ENCODE results near the gene SH3PXD2B. TPM values are rescaled to one million over a fixed set of nuclear protein-coding genes. Genes with fewer than 3 reads are reported as not detected.
"Not testable (repeated sequence)": the region's sequence is repeated elsewhere in the genome, so short reads cannot be mapped to it uniquely, and the experiment has no call there.

The SH3PXD2B gene
- polyA plus RNA-seq, 3 donors from 2014 or later, result not detected

- Mint-ChIP-seq H3K27me3 (ENCODE audit: low read depth in 3 of 3) (peaks cover 0 to 12% (median 3%) of the 10 kb centered on the region in 3 donors), H3K9me3 (peaks cover 0 to 12% (median 3%) of the 10 kb centered on the region in 6 donors), H3K27ac (no peak overlapping the region), H3K36me3 (no peaks in the 10 kb centered on the region), H3K4me3 (no peak overlapping the region), H3K4me1 (no peaks in the 10 kb centered on the region)
- no peak for DNase-seq
Measured at GRCh38 chr5:172305380-172305779, 148.9 kb downstream of the SH3PXD2B start.

GRCh38 chr5:172303572-172304335 is 150.6 kb downstream of the SH3PXD2B start:
- Mint-ChIP-seq H3K4me1 (no peaks in the 10 kb centered on the region), H3K27me3 (ENCODE audit: low read depth in 3 of 3) (peaks cover 0 to 12% (median 3%) of the 10 kb centered on the region in 3 donors), H3K4me3 (no peak overlapping the region), H3K9me3 (peaks cover 0 to 12% (median 3%) of the 10 kb centered on the region in 6 donors), H3K27ac (no peak overlapping the region), H3K36me3 (no peaks in the 10 kb centered on the region)
- DNase-seq, result no peak

DNA sequence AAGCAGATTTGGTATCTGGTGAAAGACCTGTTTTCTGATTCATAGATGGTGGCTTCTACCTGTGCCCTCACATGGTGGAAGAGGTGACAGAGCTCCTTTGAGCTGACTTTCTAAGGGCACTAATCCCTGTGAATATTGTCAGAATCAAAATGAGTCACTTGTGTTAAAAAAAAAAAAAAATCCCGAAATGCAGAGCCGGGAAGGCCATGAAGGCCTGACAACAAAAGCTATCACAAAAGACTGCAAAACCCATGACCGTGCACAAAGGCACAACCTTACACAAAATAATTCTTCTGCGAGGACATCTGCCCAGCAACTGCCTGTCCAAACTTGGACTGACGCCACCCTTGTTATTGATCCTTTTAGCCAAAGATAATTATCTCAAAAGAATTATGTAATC is 151.2 kb downstream of the SH3PXD2B start:
- H3K4me1 Mint-ChIP-seq, result no peaks in the 10 kb centered on the region
- peaks cover 0 to 12% (median 3%) of the 10 kb centered on the region in 3 donors for H3K27me3 Mint-ChIP-seq (ENCODE audit: low read depth in 3 of 3)
- DNase-seq, result no peak
- peaks cover 0 to 12% (median 3%) of the 10 kb centered on the region in 6 donors for H3K9me3 Mint-ChIP-seq
- no peak overlapping the region for H3K27ac Mint-ChIP-seq
- no peaks in the 10 kb centered on the region for H3K36me3 Mint-ChIP-seq
- no peak overlapping the region for H3K4me3 Mint-ChIP-seq

- DNase-seq, result no peak
- H3K9me3 Mint-ChIP-seq, result peaks cover 0 to 12% (median 3%) of the 10 kb centered on the region in 6 donors
- H3K4me3 Mint-ChIP-seq, result no peak overlapping the region
- no peak overlapping the region for H3K27ac Mint-ChIP-seq
- no peaks in the 10 kb centered on the region for H3K36me3 Mint-ChIP-seq
- H3K4me1 Mint-ChIP-seq, result no peaks in the 10 kb centered on the region
- H3K27me3 Mint-ChIP-seq (ENCODE audit: low read depth in 3 of 3), result peaks cover 0 to 12% (median 3%) of the 10 kb centered on the region in 3 donors
Measured at GRCh38 chr5:172302047-172302710, 152.1 kb downstream of the SH3PXD2B start.

GRCh38 chr5:172299916-172300439 is 154.3 kb downstream of the SH3PXD2B start:
- Mint-ChIP-seq H3K36me3 (no peaks in the 10 kb centered on the region), H3K4me1 (no peaks in the 10 kb centered on the region), H3K27ac (no peak overlapping the region), H3K9me3 (peaks cover 0 to 3% (median 0%) of the 10 kb centered on the region in 6 donors), H3K27me3 (ENCODE audit: low read depth in 3 of 3) (peaks cover 0 to 3% (median 3%) of the 10 kb centered on the region in 3 donors), H3K4me3 (no peak overlapping the region)
- no peak for DNase-seq

- Mint-ChIP-seq H3K4me3 (no peak overlapping the region), H3K27ac (no peak overlapping the region), H3K4me1 (no peaks in the 10 kb centered on the region), H3K9me3 (no peaks in the 10 kb centered on the region), H3K27me3 (ENCODE audit: low read depth in 3 of 3) (peaks cover 0 to 3% (median 2%) of the 10 kb centered on the region in 3 donors), H3K36me3 (no peaks in the 10 kb centered on the region)
- no peak for DNase-seq
Measured at GRCh38 chr5:172294831-172295230, 159.5 kb downstream of the SH3PXD2B start.

- no peak for DNase-seq
- no peaks in the 10 kb centered on the region for H3K4me1 Mint-ChIP-seq
- no peaks in the 10 kb centered on the region for H3K36me3 Mint-ChIP-seq
- no peak overlapping the region for H3K4me3 Mint-ChIP-seq
- peaks cover 0 to 3% (median 2%) of the 10 kb centered on the region in 3 donors for H3K27me3 Mint-ChIP-seq (ENCODE audit: low read depth in 3 of 3)
- H3K27ac Mint-ChIP-seq, result no peak overlapping the region
- no peaks in the 10 kb centered on the region for H3K9me3 Mint-ChIP-seq
Measured at GRCh38 chr5:172293745-172294342, 160.5 kb downstream of the SH3PXD2B start.

DNA sequence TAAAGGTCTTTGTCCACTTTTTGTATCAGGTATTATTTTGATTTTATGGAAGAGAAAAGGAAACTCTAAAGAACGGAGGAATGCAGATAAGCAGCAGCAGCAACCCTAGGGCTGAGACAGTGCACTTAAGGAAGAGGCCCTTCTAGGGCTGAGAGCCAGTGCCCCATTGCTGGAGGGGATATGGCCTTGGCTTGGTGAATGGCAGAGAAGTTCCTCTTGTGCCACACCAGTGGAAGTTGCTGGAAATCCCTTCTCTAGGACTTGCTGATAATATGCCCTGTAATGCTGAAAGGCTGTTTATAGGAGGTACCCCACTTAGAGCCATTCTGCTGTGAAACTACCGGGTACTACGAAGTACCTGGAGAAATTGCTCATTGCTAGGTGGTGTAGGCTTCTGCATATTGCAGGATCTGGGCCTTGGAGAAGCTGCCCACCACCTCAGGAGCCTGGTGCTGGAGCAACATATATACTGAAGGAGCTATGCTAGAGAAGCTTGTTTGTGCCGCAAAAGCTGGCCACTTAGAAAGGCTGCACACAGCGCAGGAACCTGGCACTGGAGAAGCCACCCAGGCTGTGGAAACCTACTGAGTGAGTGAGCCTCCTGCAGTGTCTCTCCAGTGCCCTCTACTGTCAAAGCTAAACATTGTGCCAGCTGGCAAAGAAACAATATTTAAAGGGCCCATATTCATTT is 161.1 kb downstream of the SH3PXD2B start:
- Mint-ChIP-seq H3K27me3 (ENCODE audit: low read depth in 3 of 3) (peaks cover 0 to 3% (median 2%) of the 10 kb centered on the region in 3 donors), H3K4me3 (no peak overlapping the region), H3K9me3 (no peaks in the 10 kb centered on the region), H3K36me3 (no peaks in the 10 kb centered on the region), H3K27ac (peak overlapping the region in 1 of 6 donors; percentile 45), H3K4me1 (no peaks in the 10 kb centered on the region)
- peak; percentile 55 to 67 (median 63) for DNase-seq

DNA sequence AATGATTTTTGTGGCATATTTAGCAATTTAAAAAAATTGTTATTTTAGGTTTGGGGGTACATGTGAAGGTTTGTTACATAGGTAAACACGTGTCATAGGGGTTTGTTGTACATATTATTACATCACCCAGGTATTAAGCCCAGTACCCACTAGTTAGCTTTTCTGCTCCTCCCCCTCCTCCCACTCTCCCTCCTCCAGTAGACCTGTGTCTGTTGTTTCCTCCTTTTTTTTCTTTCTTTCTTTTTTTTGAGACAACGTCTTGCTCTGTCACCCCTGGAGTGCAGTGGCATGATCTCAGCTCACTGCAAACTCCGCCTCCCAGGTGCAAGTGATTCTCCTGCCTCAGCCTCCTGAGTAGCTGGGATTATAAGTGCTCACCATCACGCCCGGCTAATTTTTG is 162.5 kb downstream of the SH3PXD2B start:
- not testable (repeated sequence) for H3K4me3 Mint-ChIP-seq; H3K9me3 Mint-ChIP-seq; H3K4me1 Mint-ChIP-seq; DNase-seq; H3K36me3 Mint-ChIP-seq; H3K27me3 Mint-ChIP-seq (ENCODE audit: low read depth in 3 of 3)
- peak overlapping the region in 1 of 6 donors; percentile 58 for H3K27ac Mint-ChIP-seq

DNA sequence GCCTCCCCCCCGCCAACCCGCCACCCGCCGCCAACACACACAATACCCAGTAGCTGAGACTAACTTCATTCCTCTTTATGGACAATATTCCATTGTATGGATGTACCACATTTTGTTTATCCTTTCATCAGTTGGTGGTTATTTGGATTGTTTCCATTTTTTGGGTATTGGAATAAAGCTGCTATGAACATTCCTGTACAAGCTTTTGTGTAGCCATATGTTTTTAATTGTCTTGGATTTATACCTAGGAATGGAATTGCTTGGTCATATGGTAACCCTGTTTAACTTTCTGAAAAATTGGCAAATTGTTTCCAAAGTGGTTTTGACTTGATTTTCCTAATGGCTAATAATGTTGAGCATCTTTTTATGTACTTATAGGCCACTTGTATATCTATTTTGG is 165.9 kb downstream of the SH3PXD2B start:
- Mint-ChIP-seq H3K4me1 (peaks cover 6 to 9% of the 10 kb centered on the region in 2 donors), H3K4me3 (no peak overlapping the region), H3K36me3 (no peaks in the 10 kb centered on the region), H3K27ac (no peak overlapping the region), H3K27me3 (ENCODE audit: low read depth in 3 of 3) (peaks cover 2 to 6% (median 5%) of the 10 kb centered on the region in 3 donors), H3K9me3 (no peaks in the 10 kb centered on the region)
- DNase-seq, result no peak

GRCh38 chr5:172287140-172287539 is 167.2 kb downstream of the SH3PXD2B start:
- H3K27ac Mint-ChIP-seq; H3K27me3 Mint-ChIP-seq (ENCODE audit: low read depth in 3 of 3); DNase-seq; H3K4me3 Mint-ChIP-seq; H3K36me3 Mint-ChIP-seq; H3K9me3 Mint-ChIP-seq: not testable (repeated sequence)
- peaks cover 15 to 19% of the 10 kb centered on the region in 2 donors for H3K4me1 Mint-ChIP-seq

GRCh38 chr5:172285226-172286143 is 168.8 kb downstream of the SH3PXD2B start:
- Mint-ChIP-seq H3K36me3 (peaks cover 0 to 3% (median 0%) of the 10 kb centered on the region in 3 donors), H3K27ac (peak overlapping the region in 3 of 6 donors; percentile 0 to 74 (median 63)), H3K9me3 (no peaks in the 10 kb centered on the region), H3K27me3 (ENCODE audit: low read depth in 3 of 3) (peaks cover 2 to 3% (median 3%) of the 10 kb centered on the region in 3 donors), H3K4me3 (peak overlapping the region; percentile 84 to 89 (median 84)), H3K4me1 (peaks cover 20 to 26% of the 10 kb centered on the region in 2 donors)
- no peak for DNase-seq
